GM12878 (cell line): Measurements from ENCODE around the gene KCNK7.

Experiments
- BCL11A ChIP-seq: IDR thresholded peaks from 2 replicates; pipeline ENCODE4 v1.6.1; 2011; ENCODE audit warnings: low read depth, low read length
- RCOR1 ChIP-seq: conservative IDR thresholded peaks from 2 replicates; pipeline ENCODE4 v1.6.1; 2012; ENCODE audit warnings: low read depth, low read length, improper control_type of control experiment
- RFX5 ChIP-seq: IDR thresholded peaks from 2 replicates; pipeline ENCODE4 v1.6.1; 2011; ENCODE audit warnings: low read depth, low read length, improper control_type of control experiment
- USF2 ChIP-seq: IDR thresholded peaks from 2 replicates; pipeline ENCODE4 v1.6.1; 2011; ENCODE audit warnings: low read depth, low read length, improper control_type of control experiment, borderline replicate concordance
- YY1 ChIP-seq: IDR thresholded peaks from 2 replicates; pipeline ENCODE4 v1.6.1; 2011; ENCODE audit warnings: low read depth, mild to moderate bottlenecking, low read length

GRCh38 chr11:65613091-65613928, 17.7 kb upstream of the KCNK7 start:
- no peak for TF ChIP-seq BCL11A
- no peak for TF ChIP-seq USF2
- no peak for TF ChIP-seq YY1
- no peak for TF ChIP-seq RCOR1
- no peak for TF ChIP-seq RFX5
